Cardiac fibroblast (primary cell): Measurements from ENCODE around the gene NUDC.
A peak's percentile ranks its signal among the peaks of the same experiment; 100 is the strongest.

Experiments
- DNase-seq, 2 donors: peaks; one replicate each; pipeline versions ENCODE4 v3.0.0 to v3.0.0-alpha.2; 2010; ENCODE audit warnings: low read depth in 2 of 2
- H3K4me3 ChIP-seq, 2 donors: replicated peaks in 1 of 2; 1 replicate in 1 of 2; 2 replicates in 1 of 2; pipeline ENCODE4 v1.5.1; 2011; ENCODE audit warnings: low read depth in 2 of 2, low read length in 2 of 2, mild to moderate bottlenecking in 2 of 2, moderate library complexity in 1 of 2
- CTCF ChIP-seq: IDR thresholded peaks from one replicate; pipeline ENCODE4 v1.5.1; 2011; ENCODE audit warnings: low read depth, mild to moderate bottlenecking, low read length, inconsistent platforms

The NUDC gene

GRCh38 chr1:26970810-26971209, 49.3 kb downstream of the NUDC start:
- H3K4me3 ChIP-seq, result no peak overlapping the region
- peak in 1 of 2 donors; percentile 58 for DNase-seq
- no peak for TF ChIP-seq CTCF

GRCh38 chr1:26971590-26971989, 50.0 kb downstream of the NUDC start:
- H3K4me3 ChIP-seq, result no peak overlapping the region
- TF ChIP-seq CTCF, result no peak
- no peak for DNase-seq

GRCh38 chr1:26972390-26972789, 50.8 kb downstream of the NUDC start:
- no peak for TF ChIP-seq CTCF
- no peak for DNase-seq
- H3K4me3 ChIP-seq, result no peak overlapping the region

GRCh38 chr1:26972821-26973220, 51.3 kb downstream of the NUDC start:
- no peak overlapping the region for H3K4me3 ChIP-seq
- no peak for TF ChIP-seq CTCF

GRCh38 chr1:26976621-26977510, 55.3 kb downstream of the NUDC start:
- no peak for DNase-seq
- TF ChIP-seq CTCF, result no peak
- H3K4me3 ChIP-seq, result no peak overlapping the region

More at GRCh38 chr1:26972821-26973220, 51.3 kb downstream of the NUDC start:
- no peak for DNase-seq

GRCh38 chr1:26978901-26979300, 57.4 kb downstream of the NUDC start:
- no peak for DNase-seq

More at GRCh38 chr1:26978901-26979300, 57.4 kb downstream of the NUDC start:
- no peak overlapping the region for H3K4me3 ChIP-seq
- no peak for TF ChIP-seq CTCF
